KOPT-K1 (cell line): Measurements from ENCODE around the gene SPOCD1.
A peak's percentile ranks its signal among the peaks of the same experiment; 100 is the strongest.

ENCODE experiments used
- H3K27ac ChIP-seq: fragments of 200-600 bp; sonication (generic); 2 replicates; pipeline ENCODE4 v1.5.1; 2016; ENCODE audit warnings: antibody characterized with exemption, mild to moderate bottlenecking, low read depth, low read length; ENCODE audit not compliant: poor library complexity, severe bottlenecking
- H3K36me3 ChIP-seq: fragments of 200-600 bp; sonication (generic); 2 replicates; pipeline ENCODE4 v1.5.1; 2017; ENCODE audit warnings: antibody characterized with exemption, mild to moderate bottlenecking, low read length, moderate library complexity; ENCODE audit not compliant: insufficient read depth
- H3K9me3 ChIP-seq: fragments of 200-600 bp; sonication (generic); 2 replicates; pipeline ENCODE4 v1.5.1; 2017; ENCODE audit warnings: antibody characterized with exemption, low read length, mild to moderate bottlenecking; ENCODE audit not compliant: insufficient read depth, poor library complexity, severe bottlenecking

SPOCD1 gene

DNA sequence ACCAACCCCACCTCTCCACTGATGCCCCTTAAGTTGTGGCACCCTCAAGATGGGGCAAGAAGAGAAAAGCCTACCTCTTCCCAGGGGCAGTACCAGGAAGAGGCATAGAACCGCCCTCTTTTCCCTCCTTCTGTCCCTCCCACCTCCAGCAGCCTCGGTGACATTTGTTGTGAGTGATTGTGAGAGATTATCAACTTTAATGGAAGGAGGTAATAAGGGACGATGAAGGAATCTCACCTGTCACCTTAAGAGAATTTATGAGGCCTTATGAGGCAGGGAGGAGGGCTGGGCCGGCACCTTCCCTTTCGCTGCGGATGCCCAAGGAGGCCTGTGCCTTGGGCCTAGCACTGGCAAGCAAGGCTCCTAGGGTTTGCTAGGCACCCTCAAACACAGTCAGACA, 50.3 kb downstream of the SPOCD1 start:
- H3K36me3 ChIP-seq: no peaks in the 10 kb centered on the region
- H3K27ac ChIP-seq: no peak overlapping the region
- H3K9me3 ChIP-seq: no peaks in the 10 kb centered on the region

DNA sequence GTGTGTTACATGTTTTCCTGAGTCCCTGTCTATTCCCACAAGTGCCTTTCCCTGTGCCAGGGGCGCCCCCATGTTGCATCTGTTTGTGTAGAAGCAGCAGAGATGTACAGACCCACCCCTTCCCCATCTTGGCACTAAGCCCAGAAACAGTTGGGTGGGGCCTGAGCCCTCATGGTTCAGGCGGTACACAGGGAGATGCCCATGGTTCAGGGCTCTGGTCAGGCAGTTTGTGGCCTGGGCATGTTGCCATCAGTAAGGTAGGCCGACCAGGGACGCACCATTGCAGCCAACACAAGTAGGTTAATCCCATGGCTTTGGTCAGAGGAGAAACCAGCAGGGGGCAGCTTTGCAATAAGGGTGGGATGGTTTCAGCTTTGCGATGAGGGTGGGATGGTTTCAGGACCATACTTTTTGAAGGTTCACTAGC, 50.8 kb downstream of the SPOCD1 start:
- Histone ChIP-seq H3K36me3 (no peaks in the 10 kb centered on the region), H3K9me3 (no peaks in the 10 kb centered on the region)

DNA sequence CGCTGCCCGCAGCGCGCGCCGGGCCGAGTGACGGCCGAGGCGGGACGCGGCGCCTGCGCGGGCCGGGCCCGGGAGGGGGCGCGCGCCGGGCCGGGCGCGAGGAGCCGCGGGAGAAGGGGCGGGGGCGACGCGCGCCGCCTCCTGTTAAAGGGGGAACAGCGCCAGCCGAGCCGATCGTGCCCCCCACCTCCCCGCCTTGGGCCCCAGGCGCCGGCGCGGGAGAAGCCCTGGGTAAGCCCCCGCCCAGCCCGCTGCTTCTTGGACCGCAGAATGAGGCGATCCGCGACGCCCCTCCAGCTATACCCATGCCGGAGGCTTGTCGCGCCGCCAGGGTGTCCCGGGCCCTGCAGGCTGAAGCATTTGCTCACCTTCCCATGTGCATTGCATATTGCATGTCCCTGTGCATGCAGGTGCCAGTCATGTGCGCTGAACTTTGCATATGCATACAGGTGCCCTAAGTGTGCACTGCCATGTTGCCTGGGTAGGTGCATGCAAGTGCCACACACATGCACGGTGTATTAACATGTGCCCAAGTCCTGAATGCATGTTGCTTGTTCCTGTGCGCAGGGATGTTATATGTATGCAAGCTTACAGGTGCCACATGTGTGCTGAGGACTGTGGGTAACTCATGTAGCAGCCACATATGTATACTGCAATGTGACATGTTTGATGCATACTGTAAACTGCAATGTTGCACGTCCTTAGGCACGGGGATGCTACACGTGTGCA, 51.3 kb downstream of the SPOCD1 start, which contains the start of gene ADGRB2:
Gene ADGRB2 (minus strand): TSS at position 29 of the 729 bp plus-strand sequence. CDS start 7,119 bp downstream, outside the sequence.
- Histone ChIP-seq H3K9me3 (no peaks in the 10 kb centered on the region), H3K36me3 (no peaks in the 10 kb centered on the region), H3K27ac (peak within 1 kb of the TSS; percentile 42)

More for the DNA sequence above, 50.8 kb downstream of the SPOCD1 start:
- H3K27ac ChIP-seq: peak overlapping the region; percentile 6

DNA sequence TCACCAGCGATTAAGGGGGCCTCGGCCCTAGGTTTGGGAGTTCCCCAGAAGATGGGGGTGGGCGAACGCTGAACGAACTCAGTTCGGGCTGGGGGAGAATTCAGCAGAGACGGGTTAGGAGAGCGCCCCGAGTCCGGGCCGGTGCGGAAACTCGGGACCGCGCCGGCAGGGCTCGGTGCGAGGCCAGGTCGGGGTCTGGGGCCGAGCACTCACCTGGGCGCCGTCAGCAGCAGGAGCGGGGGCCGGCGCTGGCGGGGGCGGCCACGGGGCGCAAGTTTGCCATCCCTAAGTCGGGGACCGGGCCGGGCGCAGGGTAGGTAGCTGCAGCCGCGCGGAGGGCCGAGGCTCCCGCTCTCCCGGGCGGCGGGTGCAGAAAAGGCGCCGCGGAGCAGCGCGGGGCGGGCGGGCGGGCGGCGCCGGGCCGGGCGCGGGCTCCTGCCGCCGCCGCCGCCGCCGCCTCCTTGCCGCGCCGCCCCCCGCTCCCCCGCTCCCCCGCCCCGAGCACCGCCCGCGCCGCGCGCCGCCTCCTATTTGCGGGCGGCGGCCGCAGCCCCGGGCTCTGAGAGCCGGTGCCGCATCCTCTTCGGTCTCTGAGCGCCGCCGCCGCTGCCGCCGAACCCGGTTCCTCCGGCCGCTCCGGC, 52.0 kb downstream of the SPOCD1 start:
- Histone ChIP-seq H3K27ac (peak overlapping the region; percentile 42), H3K36me3 (no peaks in the 10 kb centered on the region)

DNA sequence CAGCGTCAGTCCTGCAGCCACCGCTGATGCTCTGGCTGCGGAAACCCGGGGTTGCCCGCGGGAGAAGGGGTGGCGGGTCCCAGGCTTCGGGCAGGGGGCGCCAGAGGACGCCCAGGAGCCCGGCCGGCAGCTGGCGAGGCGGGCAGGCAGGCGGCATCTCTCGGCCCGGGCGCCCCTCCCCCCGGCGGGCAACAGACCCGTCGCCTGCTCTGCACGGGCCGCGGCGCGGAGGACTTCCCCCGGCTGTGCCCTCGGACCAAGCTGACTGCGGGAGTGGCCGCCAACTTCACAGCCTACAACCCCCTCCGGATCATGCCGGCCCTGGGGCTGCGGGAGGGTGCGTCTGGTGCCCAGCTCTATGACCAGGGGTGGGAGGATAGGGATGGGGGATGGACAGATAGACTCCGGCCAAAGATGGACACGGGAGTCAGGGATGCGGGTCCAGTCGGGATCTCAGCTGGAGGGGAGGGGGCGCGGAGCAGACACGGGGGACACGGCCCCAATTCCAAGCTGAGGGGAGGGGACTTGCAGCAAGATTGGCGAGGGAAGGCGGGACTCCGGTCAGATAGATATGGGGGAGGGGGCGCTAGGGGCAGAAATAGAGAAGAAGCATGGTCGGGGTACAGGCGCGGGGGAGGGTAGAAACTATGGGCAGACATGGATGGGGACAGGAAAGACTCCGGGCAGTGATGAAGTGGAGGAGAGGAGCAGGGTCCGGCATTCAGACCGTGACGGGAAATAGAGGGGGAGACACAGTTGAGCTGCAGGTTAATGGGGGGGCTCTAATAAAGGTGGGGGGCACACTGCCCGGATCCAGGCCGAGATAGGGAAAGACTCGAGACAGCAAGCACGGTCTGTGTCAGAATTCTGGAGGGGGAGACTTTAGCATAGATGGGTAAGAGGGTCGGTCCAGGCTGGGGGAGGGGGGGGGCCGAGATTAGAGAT, 52.8 kb downstream of the SPOCD1 start:
- Histone ChIP-seq H3K27ac (peak overlapping the region; percentile 42), H3K9me3 (no peaks in the 10 kb centered on the region), H3K36me3 (no peaks in the 10 kb centered on the region)

More for the DNA sequence above, 52.0 kb downstream of the SPOCD1 start:
- H3K9me3 ChIP-seq: no peaks in the 10 kb centered on the region

DNA sequence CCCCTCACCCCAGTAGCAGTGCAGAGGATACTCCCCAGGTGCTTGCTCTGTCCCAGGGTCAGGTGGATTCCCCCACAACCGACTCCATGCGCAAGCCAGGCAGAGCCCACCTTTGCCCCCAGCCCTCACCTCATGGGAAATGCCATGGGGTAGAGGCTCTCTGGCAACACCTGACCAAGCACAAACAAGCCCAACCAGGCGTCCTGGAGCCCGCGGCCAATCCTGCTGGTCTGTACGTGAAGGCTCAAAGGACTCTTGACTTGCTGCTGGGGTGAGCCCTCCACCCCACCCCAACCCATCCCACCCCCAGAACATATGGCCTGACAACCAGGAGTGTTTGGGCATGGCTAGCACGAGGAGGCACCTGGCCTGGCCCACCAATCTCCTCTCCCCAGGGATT, 53.5 kb downstream of the SPOCD1 start:
- Histone ChIP-seq H3K9me3 (no peaks in the 10 kb centered on the region), H3K36me3 (no peaks in the 10 kb centered on the region), H3K27ac (no peak overlapping the region)

DNA sequence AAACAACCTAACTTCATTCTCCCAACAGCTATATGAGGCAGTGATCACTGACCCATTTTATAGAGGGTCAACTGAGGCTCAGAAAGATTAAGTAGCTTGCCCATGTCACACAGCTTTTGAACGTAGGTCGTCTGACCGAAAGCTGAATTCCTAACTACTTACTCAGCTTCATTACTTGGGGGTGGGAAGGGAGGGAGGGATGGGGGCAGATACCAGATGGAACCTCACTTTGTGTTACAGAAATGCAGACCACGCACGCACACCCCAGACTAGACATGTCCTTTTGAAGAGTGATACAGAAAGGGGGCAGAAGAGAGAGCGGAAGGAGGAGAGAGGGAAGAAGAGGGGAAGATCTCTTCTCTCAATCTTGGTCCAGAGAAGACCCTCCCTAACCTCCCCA, 53.9 kb downstream of the SPOCD1 start:
- Histone ChIP-seq H3K9me3 (no peaks in the 10 kb centered on the region), H3K27ac (no peak overlapping the region), H3K36me3 (no peaks in the 10 kb centered on the region)

DNA sequence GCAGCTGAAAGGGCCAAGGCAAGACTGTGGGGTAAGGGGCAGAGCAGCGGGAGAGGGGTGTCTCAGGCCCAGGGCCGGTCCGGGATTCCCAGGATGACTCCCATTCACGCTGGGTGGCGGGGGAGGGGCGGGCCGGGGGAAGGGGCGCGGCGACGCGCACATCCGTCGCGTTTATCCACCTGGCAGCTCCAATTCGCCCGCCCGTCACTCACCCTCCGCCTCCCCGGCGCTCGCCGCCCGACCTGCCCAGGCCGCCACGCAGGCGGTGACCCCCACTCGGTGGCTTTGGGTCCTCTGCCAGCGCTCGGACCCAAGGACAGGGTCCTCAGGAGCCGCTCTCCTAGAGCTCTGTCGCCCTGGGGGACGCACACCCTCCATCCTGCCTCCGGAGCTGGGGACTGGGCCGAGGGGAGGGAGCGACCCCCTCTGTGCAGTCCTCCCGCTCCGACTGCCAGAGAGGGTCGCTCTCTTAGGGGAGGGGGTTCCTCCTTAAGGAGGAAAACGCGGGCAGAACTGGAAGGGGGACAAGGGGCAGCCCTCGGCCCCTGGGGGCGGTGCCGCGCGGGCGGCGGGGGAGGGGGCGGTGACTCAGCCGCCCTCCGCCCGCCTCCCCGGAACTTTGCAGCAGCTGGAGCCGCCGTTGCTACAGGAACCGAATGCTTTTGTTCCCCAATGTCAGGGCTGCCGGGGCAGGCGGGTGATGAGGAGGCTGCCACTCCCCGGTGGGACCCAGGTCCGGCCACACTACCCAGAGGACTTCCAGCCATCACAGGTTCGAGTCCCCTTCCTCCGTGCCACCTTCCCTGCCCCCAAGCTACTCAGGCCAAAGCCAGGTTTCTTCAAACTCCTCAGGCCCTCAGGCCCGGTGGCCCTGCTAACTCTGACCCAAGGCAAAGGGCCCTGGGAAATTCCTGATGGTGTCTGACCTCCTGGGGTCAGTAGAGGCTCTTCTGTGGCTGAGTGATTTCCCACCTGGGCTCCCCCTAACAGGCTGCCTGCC, 55.1 kb downstream of the SPOCD1 start:
- H3K36me3 ChIP-seq: peaks cover 2% of the 10 kb centered on the region; the same call in 1 of the 2 replicates
- no peaks in the 10 kb centered on the region for H3K9me3 ChIP-seq
- peak overlapping the region; percentile 39 for H3K27ac ChIP-seq

DNA sequence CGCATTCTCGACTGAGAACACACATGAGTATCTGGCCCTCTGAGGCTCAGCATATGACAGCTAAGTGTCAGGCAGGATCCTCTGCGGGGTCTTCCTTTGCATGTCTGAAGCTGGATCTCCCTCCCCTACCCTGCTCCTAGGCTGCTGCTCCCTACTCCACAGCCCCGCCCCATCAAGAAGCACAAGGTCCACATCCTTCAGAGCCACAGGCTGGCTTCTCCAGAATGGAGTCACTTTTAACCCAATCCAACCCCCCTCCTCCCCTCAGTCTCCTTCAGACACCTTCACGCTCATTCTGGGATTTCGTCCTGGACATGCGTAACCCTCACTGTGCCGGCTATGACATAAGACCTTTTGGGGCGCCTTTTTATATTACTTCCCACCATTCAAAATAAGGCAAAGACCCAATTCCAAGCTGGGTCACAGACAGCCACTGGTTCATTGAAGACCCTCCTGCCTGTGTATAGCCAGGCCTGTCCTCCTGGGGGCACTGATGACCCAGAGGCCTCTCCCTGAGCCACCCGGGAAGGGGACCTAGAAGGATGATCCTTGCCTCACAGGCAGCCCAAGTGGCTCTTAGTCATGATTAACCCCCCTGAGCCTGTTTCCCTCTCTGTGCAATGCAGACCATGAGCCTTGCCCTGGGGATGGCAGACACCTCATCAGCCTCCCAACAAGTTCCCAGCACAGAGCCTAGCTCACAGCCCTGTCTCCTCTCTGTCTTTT, 56.4 kb downstream of the SPOCD1 start:
- H3K36me3 ChIP-seq: peaks cover 4% of the 10 kb centered on the region; the same call in 1 of the 2 replicates
- H3K27ac ChIP-seq: no peak overlapping the region
- H3K9me3 ChIP-seq: no peaks in the 10 kb centered on the region

DNA sequence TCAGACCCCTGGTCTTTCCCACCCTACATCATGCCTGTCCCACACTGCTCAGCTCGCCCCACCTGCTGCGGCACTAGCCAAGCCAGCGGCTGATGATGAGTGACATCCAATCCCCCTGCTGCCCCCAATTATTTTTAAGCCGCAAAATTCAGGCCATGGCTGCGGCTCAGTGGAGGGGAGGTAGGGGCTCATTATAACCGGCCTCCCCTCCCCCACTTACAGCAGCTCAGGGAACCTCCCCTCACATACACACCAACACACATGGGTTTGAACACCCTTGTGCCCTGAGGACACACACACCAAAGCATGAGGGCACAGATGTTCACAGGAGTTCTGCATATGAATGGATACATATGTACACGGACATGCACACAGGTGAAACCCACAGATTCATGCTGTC, 57.0 kb downstream of the SPOCD1 start:
- Histone ChIP-seq H3K36me3 (peaks cover 4% of the 10 kb centered on the region; the same call in 1 of the 2 replicates), H3K27ac (no peak overlapping the region), H3K9me3 (no peaks in the 10 kb centered on the region)

DNA sequence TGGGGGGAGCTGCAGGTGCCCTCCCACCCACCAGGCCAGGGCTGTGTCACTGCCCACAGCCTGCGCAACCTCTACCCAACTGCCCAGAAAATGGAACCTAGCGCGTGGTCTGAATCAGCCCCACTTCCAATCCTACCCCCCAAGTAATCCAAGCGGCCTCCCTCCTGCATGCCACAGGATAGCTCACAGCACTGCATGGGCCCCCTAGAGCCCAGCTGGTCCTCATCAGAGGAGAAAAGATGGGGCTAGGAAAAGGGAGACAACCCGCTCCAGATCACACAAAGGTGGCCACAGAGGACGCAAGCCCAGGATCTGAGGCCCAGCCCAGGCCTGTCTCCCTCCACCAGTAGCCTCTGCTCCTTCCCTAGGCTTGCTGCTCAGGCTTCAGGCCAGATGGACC, 57.8 kb downstream of the SPOCD1 start:
- no peaks in the 10 kb centered on the region for H3K9me3 ChIP-seq
- peaks cover 4% of the 10 kb centered on the region; the same call in 1 of the 2 replicates for H3K36me3 ChIP-seq
- no peak overlapping the region for H3K27ac ChIP-seq

DNA sequence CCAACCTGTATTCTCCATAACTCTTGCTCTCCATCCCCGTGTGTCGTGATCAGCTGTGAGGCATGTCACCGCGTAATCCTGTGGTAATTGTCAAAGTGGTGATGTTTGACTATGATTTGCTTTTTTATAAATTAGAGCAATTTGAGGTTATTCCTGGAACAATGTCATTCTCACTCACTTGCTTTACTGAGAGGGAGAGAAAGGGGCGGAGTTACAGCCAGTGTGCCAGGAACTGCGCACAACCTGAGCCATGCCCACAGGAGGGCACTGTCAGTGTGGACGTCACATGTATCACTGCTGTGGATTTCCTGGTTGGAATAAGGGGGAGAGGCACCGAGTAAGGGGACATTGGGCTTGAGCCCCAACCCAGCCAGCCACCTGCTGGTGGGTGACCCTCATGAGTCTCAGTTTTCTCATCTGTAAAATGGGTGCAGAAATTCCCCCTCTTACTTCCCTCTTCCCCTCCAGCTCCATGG, 58.6 kb downstream of the SPOCD1 start:
- H3K36me3 ChIP-seq: peaks cover 4% of the 10 kb centered on the region; the same call in 1 of the 2 replicates
- H3K9me3 ChIP-seq: no peaks in the 10 kb centered on the region
- H3K27ac ChIP-seq: no peak overlapping the region

DNA sequence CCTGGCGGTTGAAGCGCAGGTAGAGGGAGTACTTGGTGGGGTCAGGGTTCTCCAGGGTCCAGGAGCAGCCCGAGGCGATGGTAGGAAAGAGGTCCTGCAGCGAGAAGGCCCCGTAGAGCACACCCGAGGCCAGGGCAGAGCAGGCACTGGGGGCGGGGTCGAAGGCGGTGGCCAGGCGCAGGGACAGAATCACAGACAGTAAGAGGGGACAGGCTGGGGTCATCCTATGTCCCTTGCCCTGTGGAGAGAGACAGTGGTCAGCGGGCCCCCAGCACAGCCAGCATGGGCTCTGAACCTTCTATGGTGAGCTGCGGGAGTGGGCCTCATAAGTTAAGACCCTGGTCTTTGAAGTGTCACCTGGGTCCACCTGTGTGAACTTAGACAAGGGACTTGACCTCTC, 59.2 kb downstream of the SPOCD1 start:
- Histone ChIP-seq H3K27ac (no peak overlapping the region), H3K36me3 (peaks cover 4% of the 10 kb centered on the region; the same call in 1 of the 2 replicates), H3K9me3 (no peaks in the 10 kb centered on the region)
